Erythroblast (primary cell): Measurements from ENCODE around the gene NR3C1.

Source experiments
- GATA1 ChIP-seq: IDR thresholded peaks from 2 replicates; pipeline ENCODE4 v1.6.1; 2011; ENCODE audit warnings: low read depth, mild to moderate bottlenecking, control low read depth, low read length, moderate library complexity
- POLR2A ChIP-seq: IDR thresholded peaks from 2 replicates; pipeline ENCODE4 v1.6.1; 2011; ENCODE audit warnings: mild to moderate bottlenecking, low read length

DNA sequence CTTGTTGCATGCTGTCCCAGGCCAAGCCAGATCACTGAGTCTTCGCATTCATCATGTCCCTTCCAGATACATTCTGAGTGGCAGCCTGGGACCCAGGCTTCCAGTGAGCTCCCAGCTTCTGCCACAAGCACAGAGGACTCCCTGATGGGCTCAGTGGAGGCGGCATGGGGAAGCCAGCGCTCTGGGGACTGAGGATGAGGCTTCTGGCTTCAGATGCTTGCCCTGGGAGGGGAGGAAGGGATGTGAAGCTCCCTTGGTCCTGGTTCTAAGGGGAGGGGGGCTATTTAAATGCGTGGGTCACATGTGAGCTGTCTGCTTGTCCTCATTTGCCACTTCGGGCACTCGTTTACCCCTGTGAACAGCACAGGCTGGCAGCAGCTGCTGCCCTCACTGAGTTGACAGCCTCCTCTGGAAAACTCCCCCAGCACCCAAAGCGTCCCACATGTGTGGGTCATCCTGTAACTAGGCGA is 174.0 kb downstream of the NR3C1 start:
- no peak for TF ChIP-seq POLR2A
- TF ChIP-seq GATA1: no peak
